ENCODE results near the gene NUP37. TPM values are rescaled to one million over a fixed set of nuclear protein-coding genes. Genes with fewer than 3 reads are reported as not detected.

Gene NUP37
- total and polyA plus RNA-seq, 2 of the 13 experiments (the other 11 are each of a cell fraction or from before 2014, with no cell fraction given) = 50.6 to 80.1 TPM

GRCh38 chr12:102095677-102096263 is 24.1 kb downstream of the NUP37 start (continued):
- TF ChIP-seq ARID5B (CRISPR knock-in tag; IDR thresholded peaks at IDR 0.05) (no peak), BRF2 (CRISPR knock-in tag; IDR thresholded peaks at IDR 0.05) (no peak), PAXIP1 (CRISPR knock-in tag; conservative IDR thresholded peaks at IDR 0.05) (no peak), YEATS2 (CRISPR knock-in tag; IDR thresholded peaks at IDR 0.05; ENCODE audit: borderline replicate concordance) (no peak), AGO1 (IDR thresholded peaks at IDR 0.05; ENCODE audit: low read depth, low read length, poor library complexity, severe bottlenecking) (no peak), HOXA7 (CRISPR knock-in tag; IDR thresholded peaks at IDR 0.05) (no peak), SRSF1 (optimal IDR thresholded peaks at IDR 0.05; ENCODE audit: low read depth, low read length) (no peak), STAG1 (CRISPR knock-in tag; IDR thresholded peaks at IDR 0.05) (peak; percentile 51)
